ENCODE measurements around the gene ARID1B.
A peak's percentile ranks its signal among the peaks of the same experiment; 100 is the strongest.

Gene ARID1B

GRCh38 chr6:157008568-157008967, 231.4 kb downstream of the ARID1B start:
- H3K9me3 ChIP-seq (ENCODE audit: control insufficient read depth in 1 of 2, low read length in 2 of 2): no peaks in the 10 kb centered on the region
- no peaks in the 10 kb centered on the region for H3K36me3 ChIP-seq (ENCODE audit: control insufficient read depth in 1 of 2, insufficient read depth in 2 of 2, low read length in 2 of 2)
- H3K27me3 ChIP-seq (ENCODE audit: control insufficient read depth in 1 of 2, insufficient read depth in 2 of 2, low read length in 2 of 2): no peaks in the 10 kb centered on the region
- H3K4me3 ChIP-seq (ENCODE audit: low read depth in 1 of 2, low read length in 2 of 2): no peak overlapping the region
- no peak overlapping the region for H3K9ac ChIP-seq (ENCODE audit: low read depth in 1 of 2, low read length in 2 of 2)
- H3K4me1 ChIP-seq (ENCODE audit: control insufficient read depth in 1 of 2, insufficient read depth in 2 of 2, low read length in 2 of 2): peaks cover 2 to 17% of the 10 kb centered on the region in 2 donors
- H3K27ac ChIP-seq (ENCODE audit: low read depth, low read length): no peak overlapping the region

GRCh38 chr6:157012355-157012754, 235.2 kb downstream of the ARID1B start:
- H3K36me3 ChIP-seq (ENCODE audit: control insufficient read depth in 1 of 2, insufficient read depth in 2 of 2, low read length in 2 of 2): no peaks in the 10 kb centered on the region
- no peak overlapping the region for H3K9ac ChIP-seq (ENCODE audit: low read depth in 1 of 2, low read length in 2 of 2)
- no peaks in the 10 kb centered on the region for H3K27me3 ChIP-seq (ENCODE audit: control insufficient read depth in 1 of 2, insufficient read depth in 2 of 2, low read length in 2 of 2)
- no peaks in the 10 kb centered on the region for H3K9me3 ChIP-seq (ENCODE audit: control insufficient read depth in 1 of 2, low read length in 2 of 2)
- no peak overlapping the region for H3K4me3 ChIP-seq (ENCODE audit: low read depth in 1 of 2, low read length in 2 of 2)
- H3K27ac ChIP-seq (ENCODE audit: low read depth, low read length): no peak overlapping the region
- peaks cover 7 to 25% of the 10 kb centered on the region in 2 donors for H3K4me1 ChIP-seq (ENCODE audit: control insufficient read depth in 1 of 2, insufficient read depth in 2 of 2, low read length in 2 of 2)

GRCh38 chr6:157013649-157014304, 236.6 kb downstream of the ARID1B start:
- Histone ChIP-seq H3K9ac (ENCODE audit: low read depth in 1 of 2, low read length in 2 of 2) (no peak overlapping the region), H3K4me3 (ENCODE audit: low read depth in 1 of 2, low read length in 2 of 2) (no peak overlapping the region), H3K27ac (ENCODE audit: low read depth, low read length) (no peak overlapping the region), H3K9me3 (ENCODE audit: control insufficient read depth in 1 of 2, low read length in 2 of 2) (no peaks in the 10 kb centered on the region), H3K36me3 (ENCODE audit: control insufficient read depth in 1 of 2, insufficient read depth in 2 of 2, low read length in 2 of 2) (no peaks in the 10 kb centered on the region), H3K4me1 (ENCODE audit: control insufficient read depth in 1 of 2, insufficient read depth in 2 of 2, low read length in 2 of 2) (peaks cover 7 to 16% of the 10 kb centered on the region in 2 donors), H3K27me3 (ENCODE audit: control insufficient read depth in 1 of 2, insufficient read depth in 2 of 2, low read length in 2 of 2) (no peaks in the 10 kb centered on the region)

- Histone ChIP-seq H3K27me3 (ENCODE audit: control insufficient read depth in 1 of 2, insufficient read depth in 2 of 2, low read length in 2 of 2) (no peaks in the 10 kb centered on the region), H3K36me3 (ENCODE audit: control insufficient read depth in 1 of 2, insufficient read depth in 2 of 2, low read length in 2 of 2) (no peaks in the 10 kb centered on the region), H3K4me1 (ENCODE audit: control insufficient read depth in 1 of 2, insufficient read depth in 2 of 2, low read length in 2 of 2) (peaks cover 12 to 23% of the 10 kb centered on the region in 2 donors), H3K9ac (ENCODE audit: low read depth in 1 of 2, low read length in 2 of 2) (no peak overlapping the region), H3K4me3 (ENCODE audit: low read depth in 1 of 2, low read length in 2 of 2) (no peak overlapping the region), H3K9me3 (ENCODE audit: control insufficient read depth in 1 of 2, low read length in 2 of 2) (no peaks in the 10 kb centered on the region), H3K27ac (ENCODE audit: low read depth, low read length) (no peak overlapping the region)
Observed at GRCh38 chr6:157014871-157015270, 237.7 kb downstream of the ARID1B start.

- Histone ChIP-seq H3K36me3 (ENCODE audit: control insufficient read depth in 1 of 2, insufficient read depth in 2 of 2, low read length in 2 of 2) (no peaks in the 10 kb centered on the region), H3K27me3 (ENCODE audit: control insufficient read depth in 1 of 2, insufficient read depth in 2 of 2, low read length in 2 of 2) (no peaks in the 10 kb centered on the region), H3K4me3 (ENCODE audit: low read depth in 1 of 2, low read length in 2 of 2) (no peak overlapping the region), H3K9ac (ENCODE audit: low read depth in 1 of 2, low read length in 2 of 2) (no peak overlapping the region), H3K9me3 (ENCODE audit: control insufficient read depth in 1 of 2, low read length in 2 of 2) (no peaks in the 10 kb centered on the region), H3K4me1 (ENCODE audit: control insufficient read depth in 1 of 2, insufficient read depth in 2 of 2, low read length in 2 of 2) (peaks cover 12 to 23% of the 10 kb centered on the region in 2 donors), H3K27ac (ENCODE audit: low read depth, low read length) (no peak overlapping the region)
Observed at GRCh38 chr6:157017022-157017421, 239.8 kb downstream of the ARID1B start.

GRCh38 chr6:157017861-157018260, 240.7 kb downstream of the ARID1B start:
- Histone ChIP-seq H3K9me3 (ENCODE audit: control insufficient read depth in 1 of 2, low read length in 2 of 2) (no peaks in the 10 kb centered on the region), H3K9ac (ENCODE audit: low read depth in 1 of 2, low read length in 2 of 2) (no peak overlapping the region), H3K4me1 (ENCODE audit: control insufficient read depth in 1 of 2, insufficient read depth in 2 of 2, low read length in 2 of 2) (peaks cover 19 to 23% of the 10 kb centered on the region in 2 donors), H3K27me3 (ENCODE audit: control insufficient read depth in 1 of 2, insufficient read depth in 2 of 2, low read length in 2 of 2) (no peaks in the 10 kb centered on the region), H3K36me3 (ENCODE audit: control insufficient read depth in 1 of 2, insufficient read depth in 2 of 2, low read length in 2 of 2) (no peaks in the 10 kb centered on the region), H3K4me3 (ENCODE audit: low read depth in 1 of 2, low read length in 2 of 2) (no peak overlapping the region), H3K27ac (ENCODE audit: low read depth, low read length) (no peak overlapping the region)

GRCh38 chr6:157019115-157019641, 242.0 kb downstream of the ARID1B start:
- Histone ChIP-seq H3K9me3 (ENCODE audit: control insufficient read depth in 1 of 2, low read length in 2 of 2) (no peaks in the 10 kb centered on the region), H3K27ac (ENCODE audit: low read depth, low read length) (no peak overlapping the region), H3K4me1 (ENCODE audit: control insufficient read depth in 1 of 2, insufficient read depth in 2 of 2, low read length in 2 of 2) (peaks cover 12 to 18% of the 10 kb centered on the region in 2 donors), H3K9ac (ENCODE audit: low read depth in 1 of 2, low read length in 2 of 2) (no peak overlapping the region), H3K4me3 (ENCODE audit: low read depth in 1 of 2, low read length in 2 of 2) (no peak overlapping the region), H3K36me3 (ENCODE audit: control insufficient read depth in 1 of 2, insufficient read depth in 2 of 2, low read length in 2 of 2) (no peaks in the 10 kb centered on the region), H3K27me3 (ENCODE audit: control insufficient read depth in 1 of 2, insufficient read depth in 2 of 2, low read length in 2 of 2) (no peaks in the 10 kb centered on the region)

GRCh38 chr6:157019733-157020132, 242.6 kb downstream of the ARID1B start:
- no peaks in the 10 kb centered on the region for H3K9me3 ChIP-seq (ENCODE audit: control insufficient read depth in 1 of 2, low read length in 2 of 2)
- H3K36me3 ChIP-seq (ENCODE audit: control insufficient read depth in 1 of 2, insufficient read depth in 2 of 2, low read length in 2 of 2): no peaks in the 10 kb centered on the region
- H3K27me3 ChIP-seq (ENCODE audit: control insufficient read depth in 1 of 2, insufficient read depth in 2 of 2, low read length in 2 of 2): no peaks in the 10 kb centered on the region
- H3K27ac ChIP-seq (ENCODE audit: low read depth, low read length): no peak overlapping the region
- H3K9ac ChIP-seq (ENCODE audit: low read depth in 1 of 2, low read length in 2 of 2): no peak overlapping the region
- peaks cover 12 to 16% of the 10 kb centered on the region in 2 donors for H3K4me1 ChIP-seq (ENCODE audit: control insufficient read depth in 1 of 2, insufficient read depth in 2 of 2, low read length in 2 of 2)
- no peak overlapping the region for H3K4me3 ChIP-seq (ENCODE audit: low read depth in 1 of 2, low read length in 2 of 2)

GRCh38 chr6:157020398-157020797, 243.2 kb downstream of the ARID1B start:
- H3K4me3 ChIP-seq (ENCODE audit: low read depth in 1 of 2, low read length in 2 of 2): peak overlapping the region; percentile 79 to 87
- H3K4me1 ChIP-seq (ENCODE audit: control insufficient read depth in 1 of 2, insufficient read depth in 2 of 2, low read length in 2 of 2): peaks cover 12 to 16% of the 10 kb centered on the region in 2 donors
- H3K27ac ChIP-seq (ENCODE audit: low read depth, low read length): peak overlapping the region; percentile 99
- no peaks in the 10 kb centered on the region for H3K36me3 ChIP-seq (ENCODE audit: control insufficient read depth in 1 of 2, insufficient read depth in 2 of 2, low read length in 2 of 2)
- H3K27me3 ChIP-seq (ENCODE audit: control insufficient read depth in 1 of 2, insufficient read depth in 2 of 2, low read length in 2 of 2): no peaks in the 10 kb centered on the region
- no peaks in the 10 kb centered on the region for H3K9me3 ChIP-seq (ENCODE audit: control insufficient read depth in 1 of 2, low read length in 2 of 2)
- peak overlapping the region; percentile 91 to 92 for H3K9ac ChIP-seq (ENCODE audit: low read depth in 1 of 2, low read length in 2 of 2)

- peak overlapping the region; percentile 91 to 92 for H3K9ac ChIP-seq (ENCODE audit: low read depth in 1 of 2, low read length in 2 of 2)
Observed at GRCh38 chr6:157020881-157021343, 243.7 kb downstream of the ARID1B start.

More at GRCh38 chr6:157020881-157021343, 243.7 kb downstream of the ARID1B start:
- no peaks in the 10 kb centered on the region for H3K36me3 ChIP-seq (ENCODE audit: control insufficient read depth in 1 of 2, insufficient read depth in 2 of 2, low read length in 2 of 2)
- H3K27me3 ChIP-seq (ENCODE audit: control insufficient read depth in 1 of 2, insufficient read depth in 2 of 2, low read length in 2 of 2): no peaks in the 10 kb centered on the region
- peak overlapping the region; percentile 79 to 87 for H3K4me3 ChIP-seq (ENCODE audit: low read depth in 1 of 2, low read length in 2 of 2)
- peak overlapping the region; percentile 99 for H3K27ac ChIP-seq (ENCODE audit: low read depth, low read length)
- H3K4me1 ChIP-seq (ENCODE audit: control insufficient read depth in 1 of 2, insufficient read depth in 2 of 2, low read length in 2 of 2): peaks cover 12 to 16% of the 10 kb centered on the region in 2 donors
- no peaks in the 10 kb centered on the region for H3K9me3 ChIP-seq (ENCODE audit: control insufficient read depth in 1 of 2, low read length in 2 of 2)
